ENCODE measurements around the gene GPC2. TPM values are rescaled to one million over a fixed set of nuclear protein-coding genes. Genes with fewer than 3 reads are reported as not detected.

The GPC2 gene
- total RNA-seq, 1 experiment from 2014 or later: 17.9 TPM

DNA sequence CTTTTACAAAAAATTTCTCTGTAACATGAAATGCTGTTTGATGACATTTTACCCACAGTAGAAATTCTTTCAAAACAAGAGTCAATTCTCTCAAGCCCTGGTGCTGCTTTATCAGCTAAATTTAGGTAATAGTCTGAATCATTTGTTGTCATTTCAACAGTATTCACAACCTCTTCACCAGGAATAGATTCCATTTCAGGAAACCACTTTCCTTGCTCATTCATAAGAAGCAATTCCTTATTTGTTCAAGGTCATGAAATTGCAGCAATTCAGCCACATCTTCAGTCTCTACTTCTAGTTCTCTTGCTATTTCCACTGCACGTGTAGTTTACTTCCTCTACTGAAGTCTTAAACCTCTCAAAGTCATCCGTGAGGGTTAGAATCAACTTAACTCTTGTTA is 14.6 kb upstream of the GPC2 start:
- Histone ChIP-seq H3K4me2 (ENCODE audit: low read length) (no peak overlapping the region), H3K4me3 (replicated peaks in 1 of 2; ENCODE audit: low read depth in 1 of 2, low read length in 2 of 2) (no peak overlapping the region), H2AFZ (ENCODE audit: low read depth, low read length, poor library complexity, severe bottlenecking) (no peak overlapping the region), H3K36me3 (ENCODE audit: control insufficient read depth in 1 of 2, insufficient read depth in 2 of 2, low read length in 2 of 2) (no peaks in the 10 kb centered on the region), H4K20me1 (ENCODE audit: insufficient read depth) (no peaks in the 10 kb centered on the region), H3K4me1 (ENCODE audit: control insufficient read depth in 1 of 2, insufficient read depth in 2 of 2, low read length in 2 of 2) (peaks cover 0 to 4% of the 10 kb centered on the region in 2 experiments; a peak in 2 of 4 replicates), H3K27ac (ENCODE audit: low read depth, low read length) (no peak overlapping the region), H3K9ac (ENCODE audit: low read length) (no peak overlapping the region), H3K9me2 (ENCODE audit: insufficient read depth) (no peaks in the 10 kb centered on the region), H3K27me3 (ENCODE audit: insufficient read depth, low read length) (no peaks in the 10 kb centered on the region), H3K79me2 (ENCODE audit: insufficient read depth, low read length) (no peaks in the 10 kb centered on the region), H3K9me3 (ENCODE audit: control insufficient read depth in 1 of 2, insufficient read depth in 1 of 2, low read depth in 1 of 2, low read length in 2 of 2) (no peaks in the 10 kb centered on the region)
- intact Hi-C loops (cut with micrococcal nuclease): loop anchor here (10.0 kb wide), 1 partner anchor 213 kb away; no protein-coding TSS in a partner anchor
- no TSS peak for BruUV-seq (replicated peaks)
- ChIA-PET CTCF (no interaction called here), RAD21 (ENCODE audit: low non-redundant PET in 1 of 2, low total read pairs in 2 of 2, uncharacterized antibody in 2 of 2, unreplicated experiment in 2 of 2) (no interaction called here), POLR2A (no interaction called here)
- DNase-seq (ENCODE audit: low read depth, low spot score) (no peak), ATAC-seq (no peak)
- TF ChIP-seq CBX3 (IDR thresholded peaks at IDR 0.05; ENCODE audit: low read depth) (no peak), FOSL1 (IDR thresholded peaks at IDR 0.05; ENCODE audit: low read depth) (no peak), SIN3A (IDR thresholded peaks at IDR 0.05; ENCODE audit: low read depth) (no peak), ZNF274 (IDR thresholded peaks at IDR 0.05; ENCODE audit: low read depth, low read length) (no peak), SRF (IDR thresholded peaks at IDR 0.05; ENCODE audit: low read depth) (no peak), EGR1 (IDR thresholded peaks at IDR 0.05; ENCODE audit: low read depth) (no peak), SP1 (IDR thresholded peaks at IDR 0.05; ENCODE audit: low read depth) (no peak), CEBPB (IDR thresholded peaks at IDR 0.05; ENCODE audit: low read depth) (no peak), ZFX (IDR thresholded peaks at IDR 0.05) (no peak), YY1 (IDR thresholded peaks at IDR 0.05; ENCODE audit: extremely low read depth, insufficient replicate concordance, low read depth, low read length) (no peak), CTCF (IDR thresholded peaks at IDR 0.05 in 2 of 3, conservative IDR thresholded peaks at IDR 0.05 in 1 of 3; ENCODE audit: borderline replicate concordance in 1 of 3, insufficient read depth in 1 of 3, low read depth in 2 of 3, low read length in 2 of 3) (no peak), EZH2phosphoT487 (IDR thresholded peaks at IDR 0.05; ENCODE audit: borderline replicate concordance) (no peak), JUND (IDR thresholded peaks at IDR 0.05) (no peak)
- TF ChIP-seq, protein P1, sequence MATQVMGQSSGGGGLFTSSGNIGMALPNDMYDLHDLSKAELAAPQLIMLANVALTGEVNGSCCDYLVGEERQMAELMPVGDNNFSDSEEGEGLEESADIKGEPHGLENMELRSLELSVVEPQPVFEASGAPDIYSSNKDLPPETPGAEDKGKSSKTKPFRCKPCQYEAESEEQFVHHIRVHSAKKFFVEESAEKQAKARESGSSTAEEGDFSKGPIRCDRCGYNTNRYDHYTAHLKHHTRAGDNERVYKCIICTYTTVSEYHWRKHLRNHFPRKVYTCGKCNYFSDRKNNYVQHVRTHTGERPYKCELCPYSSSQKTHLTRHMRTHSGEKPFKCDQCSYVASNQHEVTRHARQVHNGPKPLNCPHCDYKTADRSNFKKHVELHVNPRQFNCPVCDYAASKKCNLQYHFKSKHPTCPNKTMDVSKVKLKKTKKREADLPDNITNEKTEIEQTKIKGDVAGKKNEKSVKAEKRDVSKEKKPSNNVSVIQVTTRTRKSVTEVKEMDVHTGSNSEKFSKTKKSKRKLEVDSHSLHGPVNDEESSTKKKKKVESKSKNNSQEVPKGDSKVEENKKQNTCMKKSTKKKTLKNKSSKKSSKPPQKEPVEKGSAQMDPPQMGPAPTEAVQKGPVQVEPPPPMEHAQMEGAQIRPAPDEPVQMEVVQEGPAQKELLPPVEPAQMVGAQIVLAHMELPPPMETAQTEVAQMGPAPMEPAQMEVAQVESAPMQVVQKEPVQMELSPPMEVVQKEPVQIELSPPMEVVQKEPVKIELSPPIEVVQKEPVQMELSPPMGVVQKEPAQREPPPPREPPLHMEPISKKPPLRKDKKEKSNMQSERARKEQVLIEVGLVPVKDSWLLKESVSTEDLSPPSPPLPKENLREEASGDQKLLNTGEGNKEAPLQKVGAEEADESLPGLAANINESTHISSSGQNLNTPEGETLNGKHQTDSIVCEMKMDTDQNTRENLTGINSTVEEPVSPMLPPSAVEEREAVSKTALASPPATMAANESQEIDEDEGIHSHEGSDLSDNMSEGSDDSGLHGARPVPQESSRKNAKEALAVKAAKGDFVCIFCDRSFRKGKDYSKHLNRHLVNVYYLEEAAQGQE (IDR thresholded peaks at IDR 0.05; ENCODE audit: low read depth): no peak
- TF ChIP-seq, protein P2, sequence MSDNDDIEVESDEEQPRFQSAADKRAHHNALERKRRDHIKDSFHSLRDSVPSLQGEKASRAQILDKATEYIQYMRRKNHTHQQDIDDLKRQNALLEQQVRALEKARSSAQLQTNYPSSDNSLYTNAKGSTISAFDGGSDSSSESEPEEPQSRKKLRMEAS (IDR thresholded peaks at IDR 0.05): no peak
- TF ChIP-seq, protein P3, sequence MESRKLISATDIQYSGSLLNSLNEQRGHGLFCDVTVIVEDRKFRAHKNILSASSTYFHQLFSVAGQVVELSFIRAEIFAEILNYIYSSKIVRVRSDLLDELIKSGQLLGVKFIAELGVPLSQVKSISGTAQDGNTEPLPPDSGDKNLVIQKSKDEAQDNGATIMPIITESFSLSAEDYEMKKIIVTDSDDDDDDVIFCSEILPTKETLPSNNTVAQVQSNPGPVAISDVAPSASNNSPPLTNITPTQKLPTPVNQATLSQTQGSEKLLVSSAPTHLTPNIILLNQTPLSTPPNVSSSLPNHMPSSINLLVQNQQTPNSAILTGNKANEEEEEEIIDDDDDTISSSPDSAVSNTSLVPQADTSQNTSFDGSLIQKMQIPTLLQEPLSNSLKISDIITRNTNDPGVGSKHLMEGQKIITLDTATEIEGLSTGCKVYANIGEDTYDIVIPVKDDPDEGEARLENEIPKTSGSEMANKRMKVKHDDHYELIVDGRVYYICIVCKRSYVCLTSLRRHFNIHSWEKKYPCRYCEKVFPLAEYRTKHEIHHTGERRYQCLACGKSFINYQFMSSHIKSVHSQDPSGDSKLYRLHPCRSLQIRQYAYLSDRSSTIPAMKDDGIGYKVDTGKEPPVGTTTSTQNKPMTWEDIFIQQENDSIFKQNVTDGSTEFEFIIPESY (IDR thresholded peaks at IDR 0.05; ENCODE audit: extremely low read depth, insufficient replicate concordance, low read length): no peak
- TF ChIP-seq, protein P4, sequence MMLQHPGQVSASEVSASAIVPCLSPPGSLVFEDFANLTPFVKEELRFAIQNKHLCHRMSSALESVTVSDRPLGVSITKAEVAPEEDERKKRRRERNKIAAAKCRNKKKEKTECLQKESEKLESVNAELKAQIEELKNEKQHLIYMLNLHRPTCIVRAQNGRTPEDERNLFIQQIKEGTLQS (IDR thresholded peaks at IDR 0.05): no peak

Data from HCT116 (cell line).